K562 (cell line): ENCODE data around the gene ABCA8. TPM values are rescaled to one million over a fixed set of nuclear protein-coding genes. Genes with fewer than 3 reads are reported as not detected.

ENCODE experiments used
- ATAC-seq: fragments of 200-7000 bp; cut with Tn5 transposase; 3 replicates; pipeline ENCODE4 v1.9.1; 2020; ENCODE audit warnings: moderate library complexity
- BruUV-seq: library from RNA; stranded (reverse); fragments of 400-500 nt; replicated peaks from 2 replicates; lab custom pipeline; 2021; lab: Mats Ljungman, UMichigan
- CTCF ChIA-PET: fragments of 300-600 bp; formaldehyde crosslinking; extraction: SDS; loops from one replicate; lab custom pipeline; 2021; ENCODE audit warnings: low intra/inter-chr PET ratio; lab: Yijun Ruan, JAX
- POLR2A ChIA-PET: fragments of 300-600, 350-650 bp; sonication (Branson Sonifier 250); formaldehyde crosslinking; extraction: SDS; loops from one replicate; lab custom pipeline; 2021; ENCODE audit warnings: antibody characterized with exemption, inconsistent platforms; lab: Yijun Ruan, JAX
- DNase-seq, 4 experiments: peaks; one replicate each; pipeline versions ENCODE4 v3.0.0 to v3.0.0-alpha.2; 2011 to 2018; ENCODE audit warnings: low spot score in 3 of 4, mixed read lengths in 3 of 4; ENCODE audit errors: extremely low read depth in 1 of 4
- FAIRE-seq: peaks from 2 replicates; lab custom pipeline; 2011; peaks lifted over from hg19 to GRCh38; lab: Jason Lieb, UNC
- H2AFZ ChIP-seq: 2 replicates; pipeline ENCODE4 v1.6.0; 2011; ENCODE audit warnings: low read depth, low read length, control low read depth, inconsistent platforms
- H3K27ac ChIP-seq: fragments of 200-600 bp; 3 replicates; pipeline ENCODE4 v1.8.0; 2011; ENCODE audit warnings: low read depth, mild to moderate bottlenecking, control low read depth, inconsistent platforms, low read length, moderate library complexity, mixed read lengths; ENCODE audit errors: extremely low read depth
- H3K27me3 ChIP-seq, 2 experiments: fragments of 300-600 bp in 1 of 2; 2 replicates in 1 of 2; 3 replicates in 1 of 2; pipeline versions ENCODE4 v1.6.0 to v1.8.0; 2011; ENCODE audit warnings: inconsistent platforms in 2 of 2, low read length in 2 of 2, mild to moderate bottlenecking in 1 of 2, mixed read lengths in 1 of 2, moderate library complexity in 1 of 2; ENCODE audit not compliant: control insufficient read depth in 2 of 2, insufficient read depth in 2 of 2
- H3K36me3 ChIP-seq: fragments of 300-600 bp; 3 replicates; pipeline ENCODE4 v1.8.0; 2011; ENCODE audit warnings: mild to moderate bottlenecking, low read length, inconsistent platforms; ENCODE audit not compliant: control insufficient read depth, insufficient read depth
- H3K4me1 ChIP-seq, 2 experiments: fragments of 200-600 bp in 1 of 2; replicated peaks in 1 of 2; 2 replicates in 1 of 2; 3 replicates in 1 of 2; pipeline versions ENCODE4 v1.5.1 to v1.8.0; 2011; ENCODE audit warnings: inconsistent platforms in 2 of 2, low read length in 2 of 2, mild to moderate bottlenecking in 1 of 2, mixed read lengths in 1 of 2, moderate library complexity in 1 of 2; ENCODE audit not compliant: control insufficient read depth in 2 of 2, insufficient read depth in 2 of 2
- H3K4me2 ChIP-seq: 2 replicates; pipeline ENCODE4 v1.6.1; 2011; ENCODE audit warnings: low read length, control low read depth, inconsistent platforms, mixed read lengths; ENCODE audit not compliant: insufficient read depth
- H3K4me3 ChIP-seq: fragments of 200-600 bp; sonication (generic), shearing (Covaris generic); 2 replicates; pipeline ENCODE4 v1.5.1; 2016; ENCODE audit warnings: control low read depth, inconsistent platforms
- H3K79me2 ChIP-seq: fragments of 200-600 bp; 3 replicates; pipeline ENCODE4 v1.8.0; 2011; ENCODE audit warnings: low read length, inconsistent platforms; ENCODE audit not compliant: control insufficient read depth, insufficient read depth
- H3K9ac ChIP-seq, 2 experiments: 2 replicates each; pipeline versions ENCODE4 v1.6.0 to v1.6.1; 2011; ENCODE audit warnings: low read depth in 2 of 2, low read length in 2 of 2, control low read depth in 1 of 2, inconsistent platforms in 1 of 2, mild to moderate bottlenecking in 1 of 2, mixed read lengths in 1 of 2; ENCODE audit not compliant: insufficient read depth in 1 of 2
- H3K9me1 ChIP-seq: one replicate; pipeline ENCODE4 v1.6.0; 2011; ENCODE audit warnings: inconsistent platforms, mild to moderate bottlenecking, low read length, moderate library complexity; ENCODE audit not compliant: control insufficient read depth, insufficient read depth
- H3K9me3 ChIP-seq: replicated peaks from 2 replicates; pipeline ENCODE4 v1.5.1; 2011; ENCODE audit warnings: low read depth, low read length, inconsistent platforms; ENCODE audit not compliant: control insufficient read depth, insufficient read depth
- H4K20me1 ChIP-seq: replicated peaks from 2 replicates; pipeline ENCODE4 v1.6.1; 2011; ENCODE audit warnings: low read length, inconsistent platforms, mixed read lengths; ENCODE audit not compliant: control insufficient read depth, insufficient read depth
- BRCA1 ChIP-seq, 2 experiments: fragments of 450-650 bp in 1 of 2; sonication (generic) in 1 of 2; formaldehyde crosslinking in 1 of 2; IDR thresholded peaks; 2 replicates each; pipeline versions ENCODE4 v1.5.0 to v1.6.1; 2017 to 2020; ENCODE audit warnings: mild to moderate bottlenecking in 1 of 2, missing genetic modification reagents in 1 of 2
- CREB1 ChIP-seq, 2 experiments: sonication (generic) in 1 of 2; formaldehyde crosslinking in 1 of 2; IDR thresholded peaks; 2 replicates each; pipeline versions ENCODE4 v1.6.1 to v1.8.0; 2012 to 2022; ENCODE audit warnings: inconsistent platforms in 1 of 2, mild to moderate bottlenecking in 1 of 2, missing genetic modification reagents in 1 of 2, moderate library complexity in 1 of 2
- POLR2A ChIP-seq: fragments of 450-650 bp; conservative IDR thresholded peaks from 2 replicates; pipeline ENCODE4 v1.6.1; 2016
- SAP30 ChIP-seq: fragments of 200-600 bp; sonication (generic); IDR thresholded peaks from 2 replicates; pipeline ENCODE4 v1.6.1; 2012; ENCODE audit warnings: borderline replicate concordance, low read depth, mild to moderate bottlenecking, moderate library complexity, low read length, control low read depth, inconsistent platforms; ENCODE audit not compliant: insufficient read depth, poor library complexity, severe bottlenecking
- ZNF3 ChIP-seq: fragments of 250-450 bp; sonication (Bioruptor Pico); IDR thresholded peaks from 2 replicates; pipeline ENCODE4 v1.5.0; 2021; ENCODE audit warnings: mild to moderate bottlenecking, moderate library complexity
- WGBS: fragments of 100-300 bp; shearing (Covaris generic); methylation state at CpG from one replicate; pipeline ENCODE4 v1.1.6; 2016; ENCODE audit warnings: low coverage, mixed read lengths; ENCODE audit not compliant: insufficient coverage; ENCODE audit errors: missing lambda C conversion rate; 5-methylcytosine and 5-hydroxymethylcytosine counted together
- in situ Hi-C: fragments of 300-500 bp; cut with MboI; formaldehyde crosslinking; loops from 4 replicates; pipeline ENCODE4 v1.15.0; 2018; ENCODE audit warnings: inconsistent platforms, mixed read lengths
- intact Hi-C: fragments of 100-400 bp; cut with micrococcal nuclease; formaldehyde crosslinking; loops from 2 replicates; pipeline ENCODE4 v1.14.2; 2022
- polyA plus RNA-seq, 8 experiments: library from polyadenylated mRNA; depleted of rRNA in 4 of 8; stranded (reverse) in 5 of 8; unstranded in 3 of 8; fragments of >200 nt; fragmentation: Nextera tagmentation in 2 of 8; fragmentation: Illumina TruSeq in 1 of 8; extraction: Ambion mirVana in 2 of 8; extraction: Trizol in 1 of 8; gene quantifications; 2 replicates each; pipeline versions ENCODE4 v1.2.1 to v1.2.3, GENCODE V29; 2011 to 2014; ENCODE audit warnings: inconsistent platforms in 1 of 8, missing spikeins in 1 of 8
- total RNA-seq, 7 experiments: library from RNA; depleted of rRNA in 6 of 7; stranded (reverse); fragments of >200 nt in 6 of 7; fragmentation: Illumina TruSeq in 2 of 7; extraction: Trizol in 2 of 7; gene quantifications; 2 replicates each; pipeline versions ENCODE4 v1.2.1 to v1.2.3, GENCODE V29; 2011 to 2021; ENCODE audit warnings: low replicate concordance in 1 of 7
- TF ChIP-seq, protein P1 (sequence below): fragments of 250-450 bp; sonication (Bioruptor Pico); IDR thresholded peaks from 2 replicates; pipeline ENCODE4 v1.8.0; 2022; ENCODE audit warnings: inconsistent platforms, mild to moderate bottlenecking, moderate library complexity, borderline replicate concordance

The ABCA8 gene
- total and polyA plus RNA-seq, 9 of the 15 experiments (the other 6 are each of a cell fraction or from before 2014, with no cell fraction given): 1.8 to 13.2 (median 12.0) TPM

GRCh38 chr17:68892658-68893057 is 62.5 kb downstream of the ABCA8 start:
- CTCF ChIA-PET: no interaction called here
- WGBS: 40% methylated on average over 5 of the region's 5 CpGs
- no peaks in the 10 kb centered on the region for H3K79me2 ChIP-seq
- no peak overlapping the region for H3K9ac ChIP-seq
- POLR2A ChIA-PET: interaction anchor here (0.8 kb wide), 1 partner anchor 64 kb away, joined by 3 read pairs; no protein-coding TSS in a partner anchor
- H3K36me3 ChIP-seq: no peaks in the 10 kb centered on the region
- no peaks in the 10 kb centered on the region for H3K9me1 ChIP-seq
- intact Hi-C loops (no loop called here), in situ Hi-C loops (no loop called here)
- H3K4me3 ChIP-seq: no peak overlapping the region
- H3K27me3 ChIP-seq: no peaks in the 10 kb centered on the region
- H3K9me3 ChIP-seq: no peaks in the 10 kb centered on the region; the same call in 1 of the 2 replicates
- DNase-seq: no peak
- H4K20me1 ChIP-seq: no peaks in the 10 kb centered on the region
- no peak overlapping the region for H3K4me2 ChIP-seq
- no TSS peak for BruUV-seq
- no peak for ATAC-seq
- H2AFZ ChIP-seq: no peak overlapping the region
- no peak overlapping the region for H3K27ac ChIP-seq
- FAIRE-seq: no peak
- TF ChIP-seq POLR2A: no peak
- TF ChIP-seq ZNF3 (CRISPR knock-in tag): no peak
- TF ChIP-seq BRCA1 (IDR thresholded peaks at IDR 0.05): no peak
- TF ChIP-seq BRCA1 (CRISPR knock-in tag; IDR thresholded peaks at IDR 0.05): no peak
- no peak for TF ChIP-seq CREB1 (IDR thresholded peaks at IDR 0.05)
- no peak for TF ChIP-seq CREB1 (CRISPR knock-in tag; IDR thresholded peaks at IDR 0.05)
- TF ChIP-seq SAP30: no peak
- TF ChIP-seq, protein P1, sequence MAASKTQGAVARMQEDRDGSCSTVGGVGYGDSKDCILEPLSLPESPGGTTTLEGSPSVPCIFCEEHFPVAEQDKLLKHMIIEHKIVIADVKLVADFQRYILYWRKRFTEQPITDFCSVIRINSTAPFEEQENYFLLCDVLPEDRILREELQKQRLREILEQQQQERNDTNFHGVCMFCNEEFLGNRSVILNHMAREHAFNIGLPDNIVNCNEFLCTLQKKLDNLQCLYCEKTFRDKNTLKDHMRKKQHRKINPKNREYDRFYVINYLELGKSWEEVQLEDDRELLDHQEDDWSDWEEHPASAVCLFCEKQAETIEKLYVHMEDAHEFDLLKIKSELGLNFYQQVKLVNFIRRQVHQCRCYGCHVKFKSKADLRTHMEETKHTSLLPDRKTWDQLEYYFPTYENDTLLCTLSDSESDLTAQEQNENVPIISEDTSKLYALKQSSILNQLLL (CRISPR knock-in tag): no peak
- H3K4me1 ChIP-seq: no peaks in the 10 kb centered on the region
